ENCODE results near the gene NUF2.
"Not testable (repeated sequence)": the region's sequence is repeated elsewhere in the genome, so short reads cannot be mapped to it uniquely, and the experiment has no call there.

DNA sequence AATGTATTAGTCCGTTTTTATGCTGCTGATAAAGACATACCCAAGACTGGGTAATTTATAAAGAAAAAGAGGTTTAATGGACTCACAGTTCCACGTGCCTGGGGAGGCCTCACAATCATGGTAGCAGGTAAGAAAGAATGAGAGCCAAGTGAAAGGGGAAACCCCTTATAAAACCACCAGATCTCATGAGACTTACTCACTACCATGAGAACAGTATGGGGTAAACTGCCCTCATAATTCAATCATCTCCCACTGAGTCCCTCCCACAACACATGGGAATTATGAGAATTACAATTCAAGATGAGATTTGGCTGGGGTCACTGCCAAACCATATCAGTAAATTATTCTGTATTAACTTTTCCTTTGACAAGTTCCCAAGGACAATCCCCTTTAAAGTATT lies 36.9 kb upstream of the NUF2 start:
- TF ChIP-seq, protein P1, sequence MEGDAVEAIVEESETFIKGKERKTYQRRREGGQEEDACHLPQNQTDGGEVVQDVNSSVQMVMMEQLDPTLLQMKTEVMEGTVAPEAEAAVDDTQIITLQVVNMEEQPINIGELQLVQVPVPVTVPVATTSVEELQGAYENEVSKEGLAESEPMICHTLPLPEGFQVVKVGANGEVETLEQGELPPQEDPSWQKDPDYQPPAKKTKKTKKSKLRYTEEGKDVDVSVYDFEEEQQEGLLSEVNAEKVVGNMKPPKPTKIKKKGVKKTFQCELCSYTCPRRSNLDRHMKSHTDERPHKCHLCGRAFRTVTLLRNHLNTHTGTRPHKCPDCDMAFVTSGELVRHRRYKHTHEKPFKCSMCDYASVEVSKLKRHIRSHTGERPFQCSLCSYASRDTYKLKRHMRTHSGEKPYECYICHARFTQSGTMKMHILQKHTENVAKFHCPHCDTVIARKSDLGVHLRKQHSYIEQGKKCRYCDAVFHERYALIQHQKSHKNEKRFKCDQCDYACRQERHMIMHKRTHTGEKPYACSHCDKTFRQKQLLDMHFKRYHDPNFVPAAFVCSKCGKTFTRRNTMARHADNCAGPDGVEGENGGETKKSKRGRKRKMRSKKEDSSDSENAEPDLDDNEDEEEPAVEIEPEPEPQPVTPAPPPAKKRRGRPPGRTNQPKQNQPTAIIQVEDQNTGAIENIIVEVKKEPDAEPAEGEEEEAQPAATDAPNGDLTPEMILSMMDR (IDR thresholded peaks at IDR 0.05 in 8 of 11, conservative IDR thresholded peaks at IDR 0.05 in 3 of 11): not testable (repeated sequence)
- not testable (repeated sequence) for TF ChIP-seq POLR2A, POLR2AphosphoS5 (IDR thresholded peaks at IDR 0.05)
